Retina (tissue), 1 donor: ENCODE results near the gene DNAH9.
A peak's percentile ranks its signal among the peaks of the same experiment; 100 is the strongest.

Experiments used
- DNase-seq: peaks from one replicate; pipeline ENCODE4 v3.0.0-alpha.2; 2016

Gene DNAH9

GRCh38 chr17:11990363-11990983, 392.2 kb downstream of the DNAH9 start:
- no peak for DNase-seq

- DNase-seq: no peak
These were observed 393.2 kb downstream of the DNAH9 start for GRCh38 chr17:11991461-11991860.

GRCh38 chr17:11996722-11997146, 398.5 kb downstream of the DNAH9 start:
- no peak for DNase-seq

GRCh38 chr17:11997147-11997971, 399.1 kb downstream of the DNAH9 start, which contains the start of gene ZNF18:
Gene ZNF18, minus strand, starts transcription at chr17:11997475. Its CDS starts 4,646 bp downstream, at chr17:11992829.
- peak; percentile 95 for DNase-seq

GRCh38 chr17:11997972-11998233, 399.6 kb downstream of the DNAH9 start:
- no peak for DNase-seq

GRCh38 chr17:11999696-12000095, 401.4 kb downstream of the DNAH9 start:
- DNase-seq: no peak

GRCh38 chr17:12007466-12007865, 409.2 kb downstream of the DNAH9 start:
- DNase-seq: peak; percentile 23
